Measurements from ENCODE around the gene VPS52.
"Not testable (repeated sequence)": the region's sequence is repeated elsewhere in the genome, so short reads cannot be mapped to it uniquely, and the experiment has no call there.

The VPS52 gene

DNA sequence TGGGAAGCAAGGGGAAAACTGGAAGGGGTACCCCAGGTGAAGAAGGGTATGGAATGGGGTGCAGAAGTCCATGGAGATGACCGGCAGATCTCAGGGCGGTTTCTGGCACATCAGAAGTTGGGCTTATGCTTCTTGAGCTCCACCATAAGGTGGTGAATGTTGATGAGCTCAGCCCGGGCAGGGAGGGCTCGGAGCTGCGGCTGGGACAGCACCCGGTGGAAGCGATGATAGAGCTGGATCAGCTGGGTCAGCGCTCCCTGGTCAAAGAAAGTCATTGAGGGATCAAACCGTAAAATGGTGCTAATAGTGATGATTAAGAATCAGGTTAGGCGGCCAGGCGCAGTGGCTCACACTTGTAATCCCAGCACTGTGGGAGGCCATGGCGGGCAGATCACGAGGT lies 20.9 kb downstream of the VPS52 start:
- DNase-seq (ENCODE audit: low spot score), result no peak

DNA sequence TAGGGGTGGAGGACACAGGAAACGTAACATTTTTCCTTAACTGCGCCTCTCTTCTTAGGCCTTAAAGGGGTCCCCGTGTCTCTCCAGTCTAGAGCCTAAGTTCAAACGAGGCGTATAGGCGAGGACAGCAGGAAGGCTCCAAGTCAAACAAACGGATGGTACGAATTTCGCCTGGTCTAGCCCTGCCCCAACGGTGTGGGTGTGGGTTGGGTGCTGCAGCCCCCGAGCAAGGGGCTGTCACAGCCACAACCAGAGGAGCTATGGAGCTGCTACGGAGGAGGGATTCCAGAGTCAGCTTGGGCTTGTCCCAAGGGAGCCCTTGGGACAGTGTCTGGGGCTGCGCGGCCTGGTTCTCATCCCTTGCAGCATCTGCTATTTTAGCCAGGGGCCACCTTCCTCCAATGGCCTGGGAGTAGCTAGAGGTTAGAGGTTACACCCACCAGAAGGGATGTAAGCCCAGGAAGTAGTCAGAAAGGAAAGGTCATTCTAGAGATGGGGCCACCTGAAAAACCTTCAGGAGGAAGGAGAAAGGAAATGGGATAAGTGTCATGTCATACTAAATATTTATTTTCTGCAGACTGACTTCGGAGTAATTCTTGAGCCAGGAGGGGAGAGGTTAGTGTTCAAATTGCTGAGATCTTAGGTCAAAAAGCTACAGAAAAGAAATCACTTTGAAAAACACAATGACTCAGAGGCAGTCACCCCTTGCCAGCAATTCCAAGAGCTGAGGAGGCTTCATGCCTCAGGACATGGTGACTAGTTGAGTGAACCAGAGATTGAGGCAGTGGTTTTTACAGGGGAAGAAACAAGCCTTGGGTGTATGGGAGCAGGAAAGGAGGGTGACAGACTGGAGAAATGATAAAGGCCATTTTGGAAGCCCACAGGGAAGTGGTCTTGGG lies 21.7 kb downstream of the VPS52 start:
- no peak for DNase-seq (ENCODE audit: low spot score)

DNA sequence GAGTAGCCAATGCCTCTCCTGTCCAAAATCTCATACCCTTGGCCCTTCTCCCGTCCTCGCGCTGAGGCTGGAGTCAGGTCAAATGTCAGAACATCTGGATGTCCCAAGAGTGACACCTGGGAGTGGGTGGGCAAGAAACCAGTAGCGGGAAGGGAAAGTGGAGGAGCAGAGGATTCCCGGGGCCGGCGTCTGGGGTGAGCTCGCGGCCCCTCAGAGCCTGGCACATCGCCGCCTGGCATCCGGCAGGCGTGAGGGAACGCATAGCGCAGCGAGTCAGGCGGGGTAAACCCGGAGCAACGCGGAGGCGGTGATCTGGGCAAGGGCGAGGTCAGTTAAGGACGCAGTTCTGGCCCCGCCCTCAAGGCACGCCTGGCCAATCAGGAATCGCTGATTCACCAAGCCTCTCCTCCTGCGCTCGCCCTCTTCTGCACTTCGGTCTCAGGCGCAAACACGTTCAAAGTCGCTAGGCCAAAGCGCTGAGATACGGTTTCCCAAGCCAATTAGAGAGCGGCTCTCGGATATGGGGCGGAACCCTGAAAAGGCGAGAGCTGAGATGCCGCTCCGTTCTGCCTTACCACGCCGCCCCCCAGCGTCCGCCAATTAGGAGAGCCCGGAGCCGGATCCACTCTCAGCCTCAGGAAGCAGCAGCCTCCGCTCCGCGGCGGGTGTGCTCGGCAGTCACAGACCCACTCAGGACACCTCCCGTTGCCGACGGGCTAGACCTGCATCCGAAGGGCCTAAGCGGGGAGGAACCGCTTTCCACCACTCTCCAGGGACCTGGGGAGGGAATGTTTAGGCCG lies 22.5 kb downstream of the VPS52 start:
- peak; percentile 100 for DNase-seq (ENCODE audit: low spot score)

DNA sequence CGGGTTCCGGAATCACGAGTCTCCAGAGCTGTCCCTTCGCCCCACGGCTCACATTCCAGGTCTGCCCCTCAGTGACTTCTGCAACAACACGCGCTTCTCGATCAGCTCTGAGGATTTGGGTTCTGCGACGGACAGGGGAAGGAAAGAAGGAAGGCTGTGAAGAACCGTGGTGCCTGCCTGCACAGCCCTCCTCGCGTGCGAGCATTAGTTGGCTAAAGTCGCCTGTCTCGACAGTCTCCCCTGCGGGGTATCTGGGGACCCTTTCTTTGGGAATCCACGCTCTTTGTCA lies 23.1 kb downstream of the VPS52 start:
- no peak for DNase-seq (ENCODE audit: low spot score)

DNA sequence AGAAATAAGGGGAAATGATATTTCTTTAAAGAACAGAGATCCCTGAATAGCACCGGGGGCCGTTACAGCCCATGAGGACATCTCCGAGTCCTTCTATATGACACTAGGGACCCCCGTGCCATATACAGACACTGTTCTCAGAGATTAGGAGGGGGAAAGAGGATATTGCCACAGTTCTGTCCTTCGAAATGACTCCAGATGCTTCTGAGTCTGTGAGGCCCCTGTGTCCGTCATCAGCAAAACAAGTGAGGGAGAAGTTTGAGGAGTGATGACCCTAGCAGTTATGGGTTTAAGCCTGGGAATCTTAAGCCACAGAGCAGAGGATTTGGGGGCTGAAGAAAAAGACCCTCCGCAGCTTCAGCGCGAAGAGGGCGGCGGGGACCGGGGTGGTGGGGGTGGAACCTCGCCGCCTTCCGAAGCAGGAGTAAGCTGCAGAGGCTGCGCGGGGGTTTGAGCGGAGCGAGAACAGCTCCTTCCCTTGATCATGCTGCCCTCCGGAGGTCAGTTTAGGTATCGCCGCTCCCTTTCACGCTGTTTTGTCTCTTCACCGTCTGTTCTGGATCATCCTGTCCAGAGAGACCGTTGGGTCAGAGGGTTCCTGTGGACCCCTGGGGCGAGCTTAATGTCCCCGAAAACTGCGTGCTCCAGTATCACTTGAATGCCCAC lies 23.6 kb downstream of the VPS52 start:
- peak; percentile 92 for DNase-seq (ENCODE audit: low spot score)

DNA sequence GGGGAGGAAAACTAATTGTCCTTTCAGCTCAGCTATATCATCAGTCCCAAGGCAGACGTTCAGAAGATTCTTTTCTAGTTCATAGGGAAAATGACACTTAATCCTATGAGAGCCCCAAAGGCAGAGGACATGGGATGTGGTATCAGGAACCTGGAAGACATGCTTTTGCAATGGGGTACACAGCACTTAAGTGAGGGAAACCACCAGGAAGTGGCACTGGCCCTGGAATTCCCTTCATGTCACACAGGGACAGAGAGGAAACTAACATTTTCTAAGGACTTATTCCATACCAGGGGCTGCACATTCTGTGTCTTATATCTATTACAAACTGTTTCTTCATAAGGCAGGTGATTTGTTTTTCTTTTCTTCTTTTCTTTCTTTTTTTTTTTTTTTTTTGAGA lies 28.2 kb downstream of the VPS52 start:
- no peak for DNase-seq (ENCODE audit: low spot score)

DNA sequence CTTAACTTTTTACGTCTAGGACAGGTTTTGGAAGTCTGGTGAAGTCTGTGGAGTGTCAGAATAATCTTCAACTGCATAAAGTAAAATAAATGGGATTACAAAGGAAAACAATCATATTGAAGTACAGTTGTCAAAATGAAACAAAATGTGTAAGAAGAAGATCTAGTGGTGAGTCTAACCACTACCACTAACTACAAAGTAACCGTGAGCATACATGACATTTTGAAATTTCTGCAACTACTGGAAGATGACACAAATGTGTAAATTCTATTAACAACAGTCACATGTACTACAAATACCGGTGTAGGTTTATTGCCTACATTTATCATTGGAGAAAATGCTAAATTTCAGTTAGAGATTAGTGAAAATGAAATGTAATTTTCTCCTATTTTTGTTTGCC lies 29.7 kb downstream of the VPS52 start:
- DNase-seq (ENCODE audit: low spot score), result no peak

DNA sequence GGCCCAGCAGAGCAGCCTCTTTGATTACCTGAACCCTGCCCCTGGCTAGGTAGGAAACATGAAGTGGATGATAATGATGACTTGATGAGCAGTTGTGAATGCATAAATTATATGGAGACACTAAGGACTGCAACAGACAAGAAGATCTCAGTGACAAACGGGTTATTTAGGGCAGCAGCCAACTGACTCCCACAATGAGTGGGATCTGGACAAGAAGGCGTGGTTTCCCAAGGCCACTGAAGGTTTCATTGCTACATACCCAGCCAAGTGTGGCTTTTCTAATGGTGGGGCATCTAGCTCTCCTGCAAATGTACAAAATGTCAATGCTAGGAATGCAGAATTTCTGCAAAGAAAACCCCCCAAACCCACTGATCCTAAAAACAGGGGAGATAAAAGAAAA lies 33.9 kb downstream of the VPS52 start:
- no peak for DNase-seq (ENCODE audit: low spot score)

DNA sequence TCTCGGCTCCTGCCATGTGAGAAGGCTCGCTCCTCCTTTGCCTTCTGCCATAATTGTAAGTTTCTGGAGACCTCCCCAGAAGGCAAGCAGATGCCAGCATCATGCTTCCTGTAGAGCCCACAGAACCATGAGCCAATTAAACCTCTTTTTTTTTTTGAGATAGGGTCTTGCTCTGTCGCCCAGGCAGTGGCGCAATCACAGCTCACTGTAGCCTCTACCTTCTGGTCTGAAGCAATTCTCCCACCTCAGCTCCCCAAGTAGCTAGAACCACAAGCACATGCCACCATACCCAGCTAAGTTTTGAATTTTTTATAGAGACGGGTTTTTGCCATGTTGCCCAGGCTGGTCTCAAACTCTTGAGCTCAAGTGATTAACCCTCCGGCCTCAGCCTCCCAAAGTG lies 34.8 kb downstream of the VPS52 start:
- no peak for DNase-seq (ENCODE audit: low spot score)

DNA sequence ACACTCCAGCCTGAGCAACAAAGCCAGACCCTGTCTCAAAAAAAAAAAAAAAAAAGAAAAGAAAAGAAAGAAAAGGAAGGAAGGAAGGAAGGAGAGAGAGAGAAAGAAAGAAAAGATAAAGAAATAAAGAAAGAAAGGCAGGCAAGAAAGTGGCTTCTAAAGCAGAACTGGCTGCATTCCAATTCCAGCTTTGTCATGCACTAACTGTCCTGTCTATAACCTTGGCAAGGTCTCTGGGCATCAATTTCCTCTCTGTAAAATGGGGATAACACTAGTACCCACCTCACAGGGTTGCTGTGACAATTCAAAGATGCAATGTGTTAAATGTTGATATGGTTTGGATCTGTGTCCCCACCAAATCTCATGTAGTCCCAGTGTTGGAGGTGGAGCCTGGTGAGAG lies 35.3 kb downstream of the VPS52 start:
- no peak for DNase-seq (ENCODE audit: low spot score)

DNA sequence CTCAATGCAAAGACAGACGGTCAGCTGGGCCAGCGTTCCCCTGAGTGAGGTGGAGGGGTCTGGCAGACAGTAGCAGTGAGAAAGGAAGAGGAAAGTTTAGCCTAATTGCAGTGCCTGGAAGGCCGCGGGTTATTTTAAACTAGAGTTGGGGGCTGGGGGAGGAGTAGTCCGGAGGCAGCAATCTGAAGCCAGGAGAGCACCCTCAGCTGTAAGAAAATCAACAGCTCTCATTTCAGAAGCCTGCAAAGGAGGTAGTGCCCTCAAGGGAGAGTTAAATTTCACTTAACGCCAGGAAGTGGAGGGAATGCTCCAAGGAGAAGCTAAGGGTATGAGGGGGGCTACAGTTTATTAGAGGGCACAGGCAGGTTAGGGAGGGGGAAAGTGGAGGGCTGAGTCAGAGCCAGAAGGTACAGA lies 36.4 kb downstream of the VPS52 start:
- DNase-seq (ENCODE audit: low spot score), result no peak

DNA sequence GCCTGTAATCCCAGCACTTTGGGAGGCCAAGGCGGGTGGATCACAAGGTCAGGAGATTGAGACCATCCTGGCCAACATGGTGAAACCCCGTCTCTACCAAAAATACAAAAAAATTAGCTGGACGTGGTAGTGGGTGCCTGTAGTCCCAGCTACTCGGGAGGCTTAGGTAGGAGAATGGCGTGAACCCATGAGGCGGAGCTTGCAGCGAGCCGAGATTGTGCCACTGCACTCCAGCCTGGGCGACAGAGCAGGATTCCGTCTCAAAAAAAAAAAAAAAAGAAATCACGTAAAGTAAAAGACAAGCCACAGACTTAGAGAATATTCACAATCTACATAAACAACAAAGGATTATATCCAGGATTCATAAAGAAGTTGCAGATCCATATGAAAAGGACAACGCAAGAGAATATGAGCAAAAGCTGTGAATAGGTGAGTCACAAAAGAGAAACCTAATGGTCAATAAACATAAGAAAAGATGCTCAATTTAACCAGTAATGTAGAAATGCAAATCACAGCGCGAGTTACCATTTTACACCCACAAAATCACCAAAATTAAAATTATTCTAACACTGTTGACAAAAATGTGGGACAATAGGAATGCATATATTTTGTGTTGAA lies 45.1 kb downstream of the VPS52 start:
- not testable (repeated sequence) for DNase-seq (ENCODE audit: low spot score)

DNA sequence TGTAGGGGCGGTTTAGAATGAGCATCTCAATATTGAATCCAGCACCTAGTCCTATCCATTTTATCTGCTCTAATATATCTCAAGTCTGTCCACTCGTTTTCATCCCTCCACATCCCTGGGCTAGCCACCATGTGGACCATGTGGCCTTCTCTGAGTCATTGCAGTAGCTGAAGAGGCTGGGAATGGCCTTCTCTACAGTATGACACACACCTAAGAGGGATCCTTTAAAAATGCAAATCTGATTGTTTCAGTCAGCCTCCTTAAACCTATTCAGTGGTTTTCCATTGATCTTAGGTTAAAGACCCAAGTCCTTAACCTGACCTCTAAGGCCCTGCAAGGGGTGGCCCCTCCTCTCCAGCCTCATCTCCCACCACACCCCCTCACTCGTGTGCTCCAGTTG lies 54.0 kb downstream of the VPS52 start:
- DNase-seq (ENCODE audit: low spot score), result no peak

DNA sequence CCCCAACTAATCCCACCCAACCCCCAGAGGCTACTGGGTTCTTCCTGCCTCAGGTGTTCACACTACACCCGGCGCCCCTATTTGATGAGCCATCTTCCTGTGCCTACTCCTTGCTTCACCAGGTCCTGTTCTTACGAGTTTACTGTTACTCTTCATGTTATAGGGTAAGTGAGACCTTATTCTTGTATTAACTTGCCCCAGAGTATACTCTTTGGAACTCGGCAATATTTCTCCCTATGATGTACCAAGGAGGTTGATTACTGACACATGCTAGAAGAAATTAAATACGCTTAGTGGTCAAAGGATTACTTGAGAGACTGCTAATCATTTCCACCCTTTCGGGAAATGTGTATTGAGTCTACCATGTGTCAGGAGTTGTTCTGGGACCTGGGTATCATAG lies 54.4 kb downstream of the VPS52 start:
- no peak for DNase-seq (ENCODE audit: low spot score)

DNA sequence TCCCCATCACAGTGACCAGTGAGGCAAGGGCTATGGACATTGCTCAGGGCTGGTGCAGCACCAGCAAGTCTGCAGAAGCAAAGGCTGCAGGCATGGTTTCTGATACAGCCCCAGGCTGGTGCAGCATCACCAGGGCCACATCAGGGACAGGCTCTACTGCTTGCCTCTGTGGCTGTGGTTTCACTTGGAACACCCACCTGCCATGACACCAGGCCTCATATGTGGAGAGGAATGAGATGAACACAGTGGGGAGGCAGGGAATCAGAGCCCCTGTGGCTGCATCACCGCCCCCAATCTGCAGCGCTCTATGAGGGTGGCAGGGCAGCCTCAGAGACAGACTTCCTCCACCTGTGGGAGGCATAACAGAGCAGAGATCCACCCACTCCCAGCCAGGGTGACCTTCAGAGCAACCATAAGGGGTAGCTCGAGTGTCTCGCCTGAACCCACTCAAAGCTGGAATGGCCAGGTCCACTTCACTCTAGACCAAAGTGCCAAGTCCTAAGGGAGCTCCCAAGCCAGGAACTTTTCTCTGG lies 55.5 kb downstream of the VPS52 start:
- no peak for DNase-seq (ENCODE audit: low spot score)

DNA sequence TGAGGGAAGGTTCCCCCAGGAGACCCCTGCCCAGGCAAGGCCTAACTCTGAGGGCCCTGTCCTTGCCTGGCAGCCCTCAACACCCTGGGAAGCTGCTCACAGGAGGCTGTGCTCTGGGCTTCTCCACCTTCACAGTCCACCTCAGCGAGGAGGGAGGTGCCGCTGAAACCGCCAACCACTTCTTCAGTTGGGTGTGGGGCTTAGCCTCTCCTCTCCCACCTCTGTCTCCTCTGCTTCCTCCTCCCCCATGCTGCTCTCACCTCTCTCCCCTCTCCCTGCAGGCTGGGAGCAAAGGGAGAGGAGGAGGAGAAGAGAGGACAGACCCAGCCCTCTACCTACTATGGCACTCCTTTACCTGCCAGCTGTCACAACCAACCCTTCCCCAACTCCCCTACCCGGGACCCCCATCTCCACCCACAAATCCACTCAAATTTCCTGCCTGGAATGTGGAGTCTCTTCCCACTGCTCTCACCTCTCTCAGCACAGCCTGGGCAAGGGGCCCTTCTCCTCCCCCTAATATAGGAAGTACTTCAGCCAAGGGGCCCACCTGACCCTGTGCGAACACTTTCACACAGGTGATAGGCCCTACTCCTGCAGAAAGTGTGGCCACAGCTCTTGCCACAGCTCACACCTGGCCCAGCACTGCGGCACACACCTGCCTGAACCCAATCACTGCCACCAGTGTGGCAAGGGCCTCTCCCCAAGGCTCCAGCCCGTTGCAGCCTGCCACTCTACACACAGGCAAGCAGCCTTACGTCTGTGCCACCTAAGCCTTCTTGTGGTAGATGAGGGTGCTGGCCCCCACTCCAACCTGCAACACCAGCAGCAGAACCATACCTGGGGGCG lies 56.2 kb downstream of the VPS52 start:
- no peak for DNase-seq (ENCODE audit: low spot score)

DNA sequence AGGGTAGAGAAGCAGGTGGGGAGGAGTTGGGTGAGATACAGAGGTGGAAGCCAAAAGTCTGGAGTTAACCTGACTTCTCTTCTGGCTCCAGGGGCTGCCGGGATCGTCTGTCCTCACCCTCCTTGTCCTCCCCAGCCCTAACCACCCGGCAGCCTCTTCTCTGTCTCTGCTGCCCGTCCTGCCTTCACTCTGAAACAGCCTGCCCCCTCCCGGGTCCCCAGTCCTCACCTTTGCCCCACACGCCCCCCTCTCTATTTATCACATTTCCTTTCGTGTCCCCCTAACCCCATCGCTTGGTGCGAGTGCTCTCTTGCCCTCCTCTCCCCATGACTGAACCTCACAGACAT lies 57.7 kb downstream of the VPS52 start:
- no peak for DNase-seq (ENCODE audit: low spot score)

DNA sequence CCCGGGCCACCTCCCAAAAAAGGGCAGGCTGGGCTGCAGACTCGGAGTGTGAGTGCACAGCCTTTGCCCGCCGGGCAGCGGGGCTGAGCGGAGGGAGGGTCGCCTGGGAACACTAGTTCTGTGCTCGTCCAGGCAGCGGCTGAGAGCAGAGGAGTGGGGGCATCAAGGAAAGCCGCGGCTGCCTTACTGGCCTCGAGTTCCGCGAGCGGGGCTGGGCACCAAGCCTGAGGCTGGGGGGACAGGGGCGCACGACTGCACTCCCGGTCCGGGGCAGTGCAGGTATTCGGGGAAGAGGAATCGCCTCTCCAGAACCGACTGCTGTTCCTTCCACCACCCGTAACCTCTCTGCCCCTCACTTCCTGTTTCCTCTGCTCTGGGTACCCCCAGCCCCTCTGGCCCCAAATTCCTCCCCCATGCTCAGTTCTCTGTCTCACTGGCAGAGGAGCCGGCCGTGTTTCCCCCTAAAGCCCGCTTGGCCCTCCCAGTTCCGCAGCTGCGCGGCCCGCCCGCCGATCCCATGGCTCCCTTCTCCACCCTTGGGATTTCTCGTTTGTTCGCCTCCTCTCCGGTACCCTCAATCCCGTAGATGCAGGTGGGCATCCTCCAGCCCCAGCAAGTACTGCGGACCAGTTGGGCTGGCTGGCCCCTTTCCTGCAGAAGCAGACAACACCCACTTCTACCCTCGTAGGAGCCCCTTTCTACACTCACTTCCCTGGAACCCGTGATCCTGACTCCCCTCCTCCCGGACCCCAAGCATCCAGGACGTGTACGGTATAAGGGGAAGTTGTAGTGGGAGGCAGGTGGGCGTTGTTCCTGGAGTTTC lies 58.3 kb downstream of the VPS52 start:
- peak; percentile 22 for DNase-seq (ENCODE audit: low spot score)

DNA sequence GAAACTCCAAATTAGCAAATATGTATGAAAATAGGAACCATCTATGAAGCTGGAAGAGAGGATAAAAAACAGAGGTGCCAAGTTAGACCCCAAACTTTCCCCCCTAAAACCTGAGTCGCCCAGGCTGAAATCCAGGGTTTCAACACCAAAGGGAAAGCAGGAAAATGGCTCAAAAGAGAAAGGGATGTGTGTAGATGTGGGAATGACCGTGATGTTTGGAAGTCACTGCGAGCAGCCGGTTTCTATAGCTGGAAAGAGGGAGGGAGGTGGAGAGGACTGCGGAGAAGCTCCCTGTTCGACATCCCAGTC lies 58.9 kb downstream of the VPS52 start:
- peak; percentile 29 for DNase-seq (ENCODE audit: low spot score)

DNA sequence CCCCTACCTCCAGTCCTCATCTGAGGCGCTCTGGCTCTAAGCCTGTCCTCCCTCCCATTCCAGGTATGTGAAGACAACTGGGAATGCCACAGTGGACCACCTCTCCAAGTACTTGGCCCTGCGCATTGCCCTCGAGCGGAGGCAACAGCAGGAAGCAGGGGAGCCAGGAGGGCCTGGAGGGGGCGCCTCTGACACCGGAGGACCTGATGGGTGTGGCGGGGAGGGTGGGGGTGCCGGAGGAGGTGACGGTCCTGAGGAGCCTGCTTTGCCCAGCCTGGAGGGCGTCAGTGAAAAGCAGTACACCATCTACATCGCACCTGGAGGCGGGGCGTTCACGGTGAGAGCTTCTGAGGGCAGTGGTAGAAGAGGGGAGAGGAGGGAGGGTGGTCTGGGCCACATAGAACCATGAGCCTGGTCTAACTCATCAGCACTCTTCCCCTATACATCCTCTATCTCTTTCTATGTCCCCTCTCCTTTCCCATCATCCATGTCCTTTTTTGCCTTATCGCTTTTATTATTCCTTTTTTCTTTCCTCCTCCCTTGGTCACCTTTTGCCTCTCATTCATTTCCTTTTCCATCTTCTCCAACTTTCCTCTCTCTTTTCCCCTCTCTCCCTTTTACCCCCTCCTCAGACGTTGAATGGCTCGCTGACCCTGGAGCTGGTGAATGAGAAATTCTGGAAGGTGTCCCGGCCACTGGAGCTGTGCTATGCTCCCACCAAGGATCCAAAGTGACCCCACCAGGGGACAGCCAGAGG lies 59.8 kb downstream of the VPS52 start:
- DNase-seq (ENCODE audit: low spot score), result no peak

All from cerebellar cortex (tissue), 1 donor.